GM21526 (cell line): ENCODE results near the gene DPH5.
A peak's percentile ranks its signal among the peaks of the same experiment; 100 is the strongest.
"Not testable (repeated sequence)": the region's sequence is repeated elsewhere in the genome, so short reads cannot be mapped to it uniquely, and the experiment has no call there.

ENCODE experiments used
- ATAC-seq: cut with Tn5 transposase; IDR thresholded peaks from one replicate; pipeline ENCODE4 v1.9.1; 2021; ENCODE audit warnings: moderate library complexity; ENCODE audit not compliant: unreplicated experiment, low FRiP score

DPH5 gene

GRCh38 chr1:100995198-100995988, 30.2 kb downstream of the DPH5 start:
- no peak for ATAC-seq

DNA sequence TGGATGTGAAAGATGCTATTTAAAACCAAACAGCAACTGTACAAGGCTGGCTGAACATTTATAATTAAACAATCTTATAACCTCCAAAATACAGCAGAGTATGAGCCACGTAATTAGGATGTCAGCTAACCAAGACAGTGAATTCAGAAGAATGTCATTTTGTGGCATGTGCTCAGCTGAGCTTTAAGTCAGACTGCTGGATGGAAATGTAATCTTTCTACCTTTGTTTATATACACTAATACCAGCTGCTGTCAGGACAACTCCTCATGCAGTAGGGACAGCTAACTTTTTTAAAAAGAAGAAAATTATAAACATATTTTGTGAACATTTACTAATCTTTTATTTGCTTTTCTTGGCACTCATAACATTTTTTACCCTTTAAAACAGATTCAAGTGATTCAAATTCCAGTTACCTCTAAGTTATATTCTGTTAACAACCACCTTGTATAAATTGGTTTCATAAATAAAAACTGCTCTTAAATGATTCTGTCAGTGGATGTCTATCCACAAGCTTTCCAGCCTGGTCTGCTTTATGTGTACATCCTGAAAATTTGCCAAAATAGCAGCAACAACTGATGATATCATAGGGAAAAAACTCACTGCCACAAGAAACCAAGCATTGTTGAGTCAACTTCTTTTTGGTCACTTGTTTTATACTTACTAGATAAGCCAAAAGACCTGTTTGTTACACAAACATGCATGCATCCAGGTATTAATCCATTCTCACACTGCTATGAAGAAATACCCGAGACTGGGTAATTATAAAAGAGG, 36.1 kb downstream of the DPH5 start:
- no peak for ATAC-seq

- no peak for ATAC-seq
Observed at GRCh38 chr1:100988121-100988520, 37.5 kb downstream of the DPH5 start.

DNA sequence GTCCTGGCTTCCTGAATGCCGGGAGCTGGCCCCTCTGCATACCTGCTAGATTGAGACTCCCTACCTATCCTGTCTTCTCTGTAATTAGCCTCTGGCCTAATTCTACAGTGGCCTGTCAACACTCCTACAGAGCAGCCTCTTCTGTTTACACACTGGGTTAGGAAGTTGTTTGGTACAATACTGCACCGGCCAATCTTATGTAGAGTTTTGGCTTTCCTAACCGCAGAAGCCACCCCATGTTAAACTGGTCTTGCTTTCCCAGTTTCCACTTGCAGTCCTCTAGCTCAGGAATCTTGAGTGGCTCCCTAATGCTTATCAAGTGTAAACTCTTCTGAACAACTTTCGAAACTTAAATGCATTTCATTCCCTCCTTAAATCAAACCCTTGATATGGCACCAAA, 42.8 kb downstream of the DPH5 start:
- ATAC-seq = no peak

DNA sequence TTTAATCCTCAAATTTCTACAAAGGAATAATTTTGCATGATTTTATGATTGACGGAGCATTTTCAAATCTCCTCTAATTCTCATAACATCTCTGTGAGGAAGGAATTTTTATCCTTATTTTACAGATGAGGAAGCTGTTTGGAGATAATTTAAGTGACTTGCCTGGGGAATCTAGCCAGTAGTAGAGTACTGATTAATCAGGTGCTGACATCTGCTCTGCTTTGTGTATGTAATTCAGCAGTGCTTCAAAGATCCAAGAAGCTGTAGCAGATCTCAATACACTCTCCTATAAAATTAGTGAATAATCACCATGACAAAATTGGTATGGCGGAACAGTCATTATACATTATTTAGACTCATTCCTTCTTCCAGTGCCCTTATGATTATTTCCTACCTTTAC, 46.0 kb downstream of the DPH5 start:
- ATAC-seq = no peak

DNA sequence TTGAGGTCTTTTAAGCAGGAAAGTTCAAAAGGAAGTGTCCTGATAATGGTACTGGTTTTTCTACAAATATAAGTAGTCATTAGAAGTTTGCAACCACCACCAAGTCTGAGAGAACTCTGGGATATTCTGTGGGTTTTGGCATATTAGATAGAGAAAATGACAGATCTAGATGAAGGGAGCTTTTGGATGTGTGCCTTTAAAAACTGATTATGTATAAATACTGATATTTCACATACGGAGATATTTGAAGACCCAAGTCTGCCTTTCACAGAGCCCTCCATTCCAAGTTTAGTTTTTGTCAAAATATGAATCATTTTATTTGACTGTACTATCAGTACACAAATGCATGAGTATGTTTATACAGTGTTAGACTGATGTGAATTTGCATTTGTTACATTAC, 48.6 kb downstream of the DPH5 start:
- no peak for ATAC-seq

DNA sequence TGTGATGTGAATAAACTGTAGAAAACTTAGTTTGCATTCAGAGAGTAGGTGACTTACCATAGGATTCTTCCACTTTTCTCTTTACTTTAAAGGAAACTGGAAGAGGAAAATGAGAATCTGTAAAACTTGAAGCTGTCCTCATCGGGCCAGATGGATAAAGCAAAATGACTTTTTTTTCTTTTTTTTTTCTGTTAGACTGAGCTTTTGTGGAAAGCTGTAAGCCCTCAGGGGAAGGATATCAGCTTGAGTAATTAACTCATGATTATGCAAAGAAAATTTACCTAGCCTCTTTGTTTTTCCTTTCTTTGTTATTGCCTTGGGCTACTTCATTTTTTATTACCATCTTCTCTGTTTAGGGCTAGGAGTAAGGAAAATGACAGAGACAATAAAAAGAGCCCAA, 53.4 kb downstream of the DPH5 start:
- no peak for ATAC-seq

DNA sequence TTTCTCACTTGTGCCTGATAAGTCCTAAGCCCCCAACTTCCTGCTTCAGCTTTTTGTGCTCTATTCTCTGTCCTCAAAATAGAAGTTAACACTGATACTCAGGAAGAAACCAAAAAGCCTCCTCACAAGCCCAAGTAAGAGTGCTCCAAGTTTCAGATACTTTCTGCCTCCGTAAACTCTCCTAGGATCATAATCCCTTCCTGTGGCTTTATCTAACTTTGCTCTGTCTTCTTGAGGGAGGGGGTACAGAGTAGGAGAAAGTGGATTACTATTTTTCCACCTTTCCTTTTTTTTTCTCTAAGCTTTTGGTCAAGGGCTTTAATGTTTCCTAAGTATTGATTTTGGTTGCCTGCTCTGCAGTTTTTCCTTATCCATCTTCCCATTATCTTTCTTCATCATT, 54.6 kb downstream of the DPH5 start:
- ATAC-seq = no peak

DNA sequence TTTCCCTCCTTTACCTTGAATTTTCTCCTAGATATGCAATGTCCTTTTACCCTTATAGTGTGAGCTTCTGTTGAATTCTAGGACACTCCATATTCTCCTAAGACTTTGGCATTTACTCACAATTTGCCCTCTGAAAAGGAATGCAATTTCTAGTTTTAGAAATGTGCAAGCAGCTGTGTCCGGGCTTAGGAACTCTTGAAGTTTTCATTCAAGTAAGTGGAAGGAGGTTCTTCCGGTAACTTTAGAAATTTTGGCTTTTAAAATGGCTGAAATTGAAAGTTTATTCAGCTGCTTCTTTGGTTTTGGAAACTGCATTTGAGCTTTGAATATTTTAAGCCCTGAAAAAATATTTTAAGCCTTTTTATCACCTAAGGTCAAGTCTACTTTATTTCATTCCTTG, 56.3 kb downstream of the DPH5 start:
- ATAC-seq = no peak

DNA sequence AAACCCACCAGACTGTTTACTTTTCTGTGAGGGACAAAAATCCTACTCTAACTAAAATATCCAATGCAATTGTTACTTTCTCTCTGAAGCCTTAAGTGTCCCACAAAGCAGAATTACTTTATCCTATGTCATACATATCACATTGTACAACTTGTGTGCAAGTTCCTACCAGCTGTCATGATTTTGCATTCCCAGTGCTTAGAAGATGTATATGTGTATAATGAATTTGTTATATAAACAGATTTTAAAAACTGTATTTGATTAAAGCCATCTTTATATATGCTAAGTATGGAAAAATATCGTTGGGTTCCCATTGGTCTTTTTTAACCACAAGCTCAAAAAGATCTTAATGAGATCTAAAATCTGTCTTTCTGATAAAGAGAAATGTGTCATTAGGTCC, 57.0 kb downstream of the DPH5 start:
- ATAC-seq = no peak

DNA sequence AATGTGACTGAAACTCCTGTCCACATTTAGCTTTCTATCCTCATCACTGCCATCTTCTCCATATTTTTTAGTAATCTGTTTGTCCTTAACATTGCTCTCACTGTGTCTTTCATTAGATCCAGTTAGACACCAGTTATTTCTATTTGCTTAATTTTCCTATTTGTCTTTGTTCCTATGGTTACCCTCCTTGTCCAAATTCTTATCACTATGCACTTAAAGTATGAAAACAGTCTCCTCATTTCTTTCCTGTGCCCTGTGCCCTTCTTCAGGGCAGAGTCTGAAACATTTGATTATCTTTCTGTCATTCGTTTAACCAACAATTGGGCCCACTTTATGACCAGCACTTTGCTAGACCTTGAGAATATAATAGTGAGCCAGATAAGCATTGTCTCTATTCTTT, 65.5 kb downstream of the DPH5 start:
- no peak for ATAC-seq

GRCh38 chr1:100959502-100960060, 66.0 kb downstream of the DPH5 start:
- no peak for ATAC-seq

GRCh38 chr1:100955322-100955721, 70.3 kb downstream of the DPH5 start:
- no peak for ATAC-seq

DNA sequence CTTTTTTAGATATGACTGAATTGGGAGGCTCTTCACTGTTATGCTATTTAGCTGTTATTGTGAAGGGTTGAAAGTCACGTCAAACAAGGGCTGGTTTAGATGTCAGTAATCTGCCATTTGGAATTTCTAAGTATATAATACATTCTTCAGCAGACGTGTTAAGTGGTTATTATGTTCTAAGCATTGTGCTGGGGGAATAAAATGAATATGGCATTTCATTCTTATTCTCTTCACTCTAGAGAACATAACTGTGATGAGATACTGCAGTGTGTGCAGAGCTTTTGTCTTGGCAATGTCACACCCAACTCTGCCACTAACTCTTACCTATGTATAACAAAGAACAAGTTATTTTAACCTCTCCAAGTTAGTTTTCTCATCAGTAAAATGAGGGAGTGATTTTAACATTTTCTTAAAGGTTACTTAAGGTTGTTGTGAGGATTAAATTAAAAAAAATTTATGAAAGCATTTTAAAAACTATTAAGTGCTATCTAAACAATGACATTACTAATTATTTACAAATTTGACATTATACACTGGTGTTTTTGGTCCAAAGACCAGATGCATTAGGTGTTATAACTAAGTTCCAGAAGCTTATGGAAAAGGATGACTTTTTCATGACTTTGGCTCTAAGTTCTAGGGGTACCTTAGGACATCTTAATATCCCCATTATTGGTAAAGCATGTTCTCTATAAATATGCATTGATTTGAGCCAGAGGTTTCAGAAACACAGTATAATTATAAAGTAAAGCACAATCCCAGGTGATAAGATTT, 71.4 kb downstream of the DPH5 start:
- ATAC-seq = no peak

- ATAC-seq = not testable (repeated sequence)
Observed at GRCh38 chr1:100952970-100953369, 72.6 kb downstream of the DPH5 start.

DNA sequence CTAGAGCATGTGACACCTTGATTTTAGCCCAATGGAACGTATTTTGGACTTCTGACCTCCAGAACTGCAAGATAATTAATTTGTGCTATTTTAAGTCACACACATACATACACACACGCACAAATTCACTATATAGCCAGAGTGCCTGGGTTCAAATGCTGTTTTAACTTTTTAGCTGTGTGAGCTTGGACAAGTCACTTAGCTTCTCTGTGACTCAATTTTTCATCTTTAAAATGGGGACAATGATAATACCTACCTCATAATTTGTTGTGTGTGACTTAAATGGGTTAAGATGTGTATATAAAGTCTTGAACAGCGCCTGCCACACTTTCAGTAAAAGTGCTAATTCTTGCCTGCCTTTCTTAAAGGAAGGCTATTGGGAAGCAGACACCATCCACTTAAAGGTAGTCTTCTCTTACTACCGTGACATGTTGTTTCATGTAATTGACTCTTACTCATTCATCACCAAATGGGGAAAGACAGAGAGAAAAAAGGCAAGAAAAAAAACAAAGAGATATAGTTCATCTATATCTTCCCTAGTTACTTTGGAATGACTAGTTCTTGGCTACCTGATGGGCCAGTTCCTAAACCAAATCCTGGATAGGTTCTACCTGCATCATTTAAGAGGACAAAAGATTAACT, 73.4 kb downstream of the DPH5 start:
- ATAC-seq = no peak

GRCh38 chr1:100950781-100951180, 74.8 kb downstream of the DPH5 start:
- no peak for ATAC-seq

- no peak for ATAC-seq
Observed at GRCh38 chr1:100950337-100950736, 75.2 kb downstream of the DPH5 start.

DNA sequence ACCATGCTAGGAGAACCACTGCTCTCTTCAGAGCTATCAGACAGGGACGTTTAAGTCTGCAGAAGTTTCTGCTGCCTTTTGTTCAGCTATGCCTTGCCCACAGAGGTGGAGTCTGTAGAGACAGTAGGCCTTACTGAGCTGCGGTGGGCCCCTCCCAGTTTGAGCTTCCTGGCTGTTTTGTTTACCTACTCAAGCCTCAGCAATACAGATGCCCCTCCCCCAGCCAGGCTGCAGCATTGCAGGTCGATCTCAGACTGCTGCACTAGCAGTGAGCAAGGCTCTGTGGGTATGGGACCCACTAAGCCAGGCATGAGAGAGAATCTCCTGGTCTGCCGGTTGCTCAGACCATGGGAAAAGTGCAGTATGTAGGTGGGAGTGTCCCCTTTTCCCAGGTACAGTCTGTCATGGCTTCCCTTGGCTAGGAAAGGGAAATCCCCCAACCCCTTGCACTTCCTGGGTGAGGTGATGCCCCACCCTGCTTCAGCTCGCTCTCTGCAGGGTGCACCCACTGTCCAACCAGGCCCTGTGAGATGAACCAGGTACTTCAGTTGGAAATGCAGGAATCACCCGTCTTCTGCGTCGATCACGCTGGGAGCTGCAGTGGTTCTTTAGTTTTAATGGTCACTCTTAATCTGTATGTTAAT, 75.9 kb downstream of the DPH5 start:
- peak; percentile 79 for ATAC-seq
